Vagina (tissue), 2 donors: ENCODE results near the gene ATP6V0C.
"Not testable (repeated sequence)": the region's sequence is repeated elsewhere in the genome, so short reads cannot be mapped to it uniquely, and the experiment has no call there.

Source experiments
- POLR2A ChIP-seq, 2 donors: fragments of 450-650 bp; IDR thresholded peaks; one replicate each; pipeline ENCODE4 v1.6.1; 2017; ENCODE audit warnings: antibody characterized with exemption in 2 of 2, mild to moderate bottlenecking in 2 of 2, moderate library complexity in 2 of 2
- POLR2AphosphoS5 ChIP-seq, 2 donors: sonication (generic); formaldehyde crosslinking; IDR thresholded peaks; one replicate each; pipeline ENCODE4 v1.9.0; 2017; ENCODE audit warnings: antibody characterized with exemption in 2 of 2, mild to moderate bottlenecking in 2 of 2, low read depth in 1 of 2; ENCODE audit not compliant: insufficient read depth in 1 of 2
- TF ChIP-seq, protein P1 (sequence below), 3 experiments: fragments of 450-650 bp in 2 of 3; fragments of 200-600 bp in 1 of 3; sonication (generic) in 1 of 3; IDR thresholded peaks; one replicate each; pipeline ENCODE4 v1.5.1; 2017 to 2019; ENCODE audit warnings: antibody characterized with exemption in 3 of 3, mild to moderate bottlenecking in 2 of 3, moderate library complexity in 2 of 3

DNA sequence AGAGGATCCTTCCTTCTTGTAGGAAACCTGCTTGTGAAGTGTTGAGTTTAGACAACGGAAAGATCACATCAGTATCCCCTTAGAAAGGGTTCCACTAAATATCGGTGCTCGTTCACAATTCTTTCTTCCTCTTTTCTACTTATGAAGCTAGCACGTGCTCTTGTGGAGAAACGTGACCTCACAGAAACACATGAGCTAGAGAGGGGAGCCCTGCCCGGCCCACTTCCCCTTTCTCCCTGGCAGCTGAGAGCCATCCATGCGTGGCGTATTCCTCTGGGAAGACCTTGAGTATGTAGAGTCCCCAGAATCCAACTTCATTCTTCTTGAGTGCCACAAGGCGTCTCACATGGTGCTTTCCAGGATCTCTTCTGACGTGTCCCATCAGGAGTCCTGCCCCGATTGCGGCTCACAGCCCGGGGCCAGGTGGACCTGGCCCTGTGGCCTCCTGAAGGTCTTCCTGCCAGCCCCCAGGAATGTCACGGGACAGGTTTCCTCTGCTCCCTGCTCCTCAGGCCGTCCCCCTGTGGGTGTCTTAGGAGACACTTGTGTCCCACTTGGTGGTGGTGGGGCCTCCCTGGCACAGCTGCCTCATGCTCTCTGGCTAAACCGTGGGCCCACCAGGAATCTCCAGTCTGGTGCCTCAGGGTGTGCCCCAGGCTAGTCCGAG, 46.5 kb downstream of the ATP6V0C start:
- TF ChIP-seq, protein P1, sequence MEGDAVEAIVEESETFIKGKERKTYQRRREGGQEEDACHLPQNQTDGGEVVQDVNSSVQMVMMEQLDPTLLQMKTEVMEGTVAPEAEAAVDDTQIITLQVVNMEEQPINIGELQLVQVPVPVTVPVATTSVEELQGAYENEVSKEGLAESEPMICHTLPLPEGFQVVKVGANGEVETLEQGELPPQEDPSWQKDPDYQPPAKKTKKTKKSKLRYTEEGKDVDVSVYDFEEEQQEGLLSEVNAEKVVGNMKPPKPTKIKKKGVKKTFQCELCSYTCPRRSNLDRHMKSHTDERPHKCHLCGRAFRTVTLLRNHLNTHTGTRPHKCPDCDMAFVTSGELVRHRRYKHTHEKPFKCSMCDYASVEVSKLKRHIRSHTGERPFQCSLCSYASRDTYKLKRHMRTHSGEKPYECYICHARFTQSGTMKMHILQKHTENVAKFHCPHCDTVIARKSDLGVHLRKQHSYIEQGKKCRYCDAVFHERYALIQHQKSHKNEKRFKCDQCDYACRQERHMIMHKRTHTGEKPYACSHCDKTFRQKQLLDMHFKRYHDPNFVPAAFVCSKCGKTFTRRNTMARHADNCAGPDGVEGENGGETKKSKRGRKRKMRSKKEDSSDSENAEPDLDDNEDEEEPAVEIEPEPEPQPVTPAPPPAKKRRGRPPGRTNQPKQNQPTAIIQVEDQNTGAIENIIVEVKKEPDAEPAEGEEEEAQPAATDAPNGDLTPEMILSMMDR (IDR thresholded peaks at IDR 0.05) = not testable (repeated sequence)
- TF ChIP-seq POLR2AphosphoS5 (IDR thresholded peaks at IDR 0.05; ENCODE audit: insufficient read depth in 1 of 2, low read depth in 1 of 2); POLR2A (IDR thresholded peaks at IDR 0.05): not testable (repeated sequence)
